IPS DF 6.9 (cell line): ENCODE results near the gene CNTNAP2.
"Not testable (repeated sequence)": the region's sequence is repeated elsewhere in the genome, so short reads cannot be mapped to it uniquely, and the experiment has no call there.

Source experiments
- DNase-seq: peaks from one replicate; pipeline ENCODE4 v3.0.0-alpha.2; 2013; ENCODE audit warnings: low read depth, low spot score
- H3K27ac ChIP-seq: one replicate; pipeline ENCODE4 v1.5.1; 2013; ENCODE audit warnings: low read length, control low read depth
- H3K27me3 ChIP-seq: 2 replicates; pipeline ENCODE4 v1.6.1; 2013; ENCODE audit warnings: mild to moderate bottlenecking, low read length; ENCODE audit not compliant: control insufficient read depth, insufficient read depth
- H3K36me3 ChIP-seq: 2 replicates; pipeline ENCODE4 v1.6.1; 2013; ENCODE audit warnings: low read length; ENCODE audit not compliant: control insufficient read depth, insufficient read depth
- H3K4me1 ChIP-seq: 2 replicates; pipeline ENCODE4 v1.6.1; 2013; ENCODE audit warnings: low read length; ENCODE audit not compliant: control insufficient read depth, insufficient read depth
- H3K4me3 ChIP-seq: 2 replicates; pipeline ENCODE4 v1.5.1; 2013; ENCODE audit warnings: mild to moderate bottlenecking, low read length
- H3K9me3 ChIP-seq: 2 replicates; pipeline ENCODE4 v1.6.1; 2013; ENCODE audit warnings: low read length, inconsistent platforms; ENCODE audit not compliant: control insufficient read depth, insufficient read depth
- WGBS: extraction: QIAGEN DNeasy Blood & Tissue Kit; methylation state at CpG from one replicate; pipeline ENCODE4 v1.1.7; 2013; ENCODE audit warnings: mixed read lengths, missing lambda C conversion rate; ENCODE audit not compliant: insufficient read length, insufficient coverage; 5-methylcytosine and 5-hydroxymethylcytosine counted together

Gene CNTNAP2

DNA sequence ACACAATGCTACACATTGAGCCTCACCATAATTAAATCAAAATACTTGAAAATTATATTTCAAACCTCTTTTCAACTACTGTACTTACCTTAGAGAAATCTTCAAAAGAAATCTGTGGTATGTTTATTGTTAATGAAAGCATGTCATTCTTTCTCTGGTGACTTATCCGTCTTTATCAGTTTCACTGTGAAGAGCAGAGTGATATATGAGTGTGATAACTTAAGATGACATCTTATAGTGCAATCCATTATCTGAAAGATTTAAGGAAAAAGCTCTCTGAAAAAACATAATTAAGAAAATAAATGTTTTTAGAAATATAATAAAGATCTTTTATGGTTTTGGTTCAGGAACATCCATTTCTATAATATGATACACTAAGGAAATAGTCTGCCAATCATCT, 1562.3 kb downstream of the CNTNAP2 start:
- no peaks in the 10 kb centered on the region for H3K36me3 ChIP-seq
- H3K9me3 ChIP-seq = no peaks in the 10 kb centered on the region
- no peaks in the 10 kb centered on the region for H3K27me3 ChIP-seq
- H3K27ac ChIP-seq = no peak overlapping the region
- H3K4me1 ChIP-seq = no peaks in the 10 kb centered on the region
- no CpG with 5 or more reads among the region's 1 CpG for WGBS
- no peak overlapping the region for H3K4me3 ChIP-seq
- DNase-seq = no peak

DNA sequence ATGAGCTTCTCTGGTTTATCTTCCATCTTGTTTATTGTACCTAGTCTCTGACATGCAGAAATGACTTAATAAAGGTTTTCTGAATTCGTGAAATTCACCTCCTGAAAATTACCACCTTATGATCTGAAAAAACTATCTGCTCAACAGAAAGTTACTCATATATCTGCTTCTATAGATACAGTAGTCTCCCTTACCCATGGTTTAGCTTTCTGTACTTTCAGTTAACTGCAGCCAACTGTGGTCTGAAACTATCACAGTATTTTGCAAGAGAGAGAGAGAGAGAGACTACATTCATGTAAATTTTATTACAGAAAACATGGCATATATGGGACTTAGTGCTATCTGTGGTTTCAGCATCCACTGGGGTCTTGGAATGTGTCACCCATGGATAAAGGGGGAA, 1564.9 kb downstream of the CNTNAP2 start:
- no peak overlapping the region for H3K4me3 ChIP-seq
- no peaks in the 10 kb centered on the region for H3K27me3 ChIP-seq
- no peak for DNase-seq
- H3K27ac ChIP-seq = no peak overlapping the region
- H3K4me1 ChIP-seq = no peaks in the 10 kb centered on the region
- H3K9me3 ChIP-seq = no peaks in the 10 kb centered on the region
- no peaks in the 10 kb centered on the region for H3K36me3 ChIP-seq
- no CpG with 5 or more reads among the region's 1 CpG for WGBS

DNA sequence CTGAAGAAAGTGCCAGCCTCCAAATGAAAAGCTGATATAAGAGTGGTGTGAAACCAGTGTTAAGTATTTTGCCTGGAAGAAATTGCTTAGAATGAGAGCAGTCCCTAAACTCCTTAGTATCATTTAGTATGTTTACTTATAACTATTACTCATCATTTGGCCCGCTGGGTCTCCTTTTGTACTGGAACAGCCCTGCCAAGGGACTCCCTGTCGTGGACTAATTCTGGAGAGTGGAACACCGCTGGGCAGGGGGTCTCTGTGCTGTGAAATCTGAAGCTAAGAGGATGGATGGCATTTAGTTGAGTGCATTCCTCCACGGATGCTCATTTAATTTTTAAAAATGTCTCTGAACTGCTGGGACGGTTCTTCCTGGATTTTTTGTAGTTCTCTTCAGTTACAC, 1584.1 kb downstream of the CNTNAP2 start:
- no peaks in the 10 kb centered on the region for H3K9me3 ChIP-seq
- DNase-seq = no peak
- H3K4me1 ChIP-seq = no peaks in the 10 kb centered on the region
- H3K4me3 ChIP-seq = no peak overlapping the region
- H3K27ac ChIP-seq = no peak overlapping the region
- no peaks in the 10 kb centered on the region for H3K36me3 ChIP-seq
- no CpG with 5 or more reads among the region's 5 CpGs for WGBS
- H3K27me3 ChIP-seq = no peaks in the 10 kb centered on the region

DNA sequence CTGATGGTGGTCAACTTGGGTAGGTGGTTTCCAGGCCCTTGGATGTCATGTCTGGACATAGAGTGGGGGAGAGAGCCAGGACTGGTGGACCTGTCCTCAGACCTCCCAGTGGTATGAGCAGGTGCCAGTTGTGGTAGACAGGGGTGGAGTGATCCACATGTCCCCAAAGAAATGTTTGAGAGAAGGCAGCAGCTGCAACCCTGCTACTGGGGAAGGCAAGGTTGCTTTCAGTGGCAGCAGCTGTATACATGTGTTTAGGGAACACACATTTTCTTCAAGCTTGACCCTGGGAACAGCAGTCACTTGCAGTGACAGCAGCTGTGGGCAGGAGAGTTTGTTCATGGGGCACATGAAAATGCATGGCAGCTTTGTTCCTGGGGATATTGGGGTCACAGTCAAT, 1591.3 kb downstream of the CNTNAP2 start:
- Histone ChIP-seq H3K36me3 (no peaks in the 10 kb centered on the region), H3K27ac (no peak overlapping the region), H3K9me3 (no peaks in the 10 kb centered on the region), H3K4me3 (no peak overlapping the region), H3K4me1 (no peaks in the 10 kb centered on the region), H3K27me3 (no peaks in the 10 kb centered on the region)
- no peak for DNase-seq

DNA sequence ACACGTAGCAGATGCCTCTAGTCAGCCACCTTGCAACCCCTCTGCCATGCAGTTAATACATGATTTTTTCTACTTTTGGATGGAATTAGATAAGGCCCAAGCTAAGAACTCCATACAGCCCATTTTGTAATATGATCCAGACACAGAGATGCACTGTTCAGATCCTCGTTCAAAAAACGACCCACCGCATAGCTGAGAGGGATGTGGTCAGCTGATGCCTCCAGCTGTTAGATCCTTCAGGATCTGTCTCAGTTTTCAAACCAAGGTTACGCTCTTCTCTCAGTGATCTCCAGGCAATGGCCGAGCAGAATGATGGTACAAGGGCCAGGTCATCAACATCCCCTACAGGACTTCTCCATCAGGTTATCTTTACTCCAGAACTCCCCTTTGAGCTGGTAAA, 1592.3 kb downstream of the CNTNAP2 start:
- no peak overlapping the region for H3K27ac ChIP-seq
- no peaks in the 10 kb centered on the region for H3K4me1 ChIP-seq
- DNase-seq = no peak
- H3K4me3 ChIP-seq = no peak overlapping the region
- H3K9me3 ChIP-seq = no peaks in the 10 kb centered on the region
- no CpG with 5 or more reads among the region's 6 CpGs for WGBS
- H3K36me3 ChIP-seq = no peaks in the 10 kb centered on the region
- H3K27me3 ChIP-seq = no peaks in the 10 kb centered on the region

DNA sequence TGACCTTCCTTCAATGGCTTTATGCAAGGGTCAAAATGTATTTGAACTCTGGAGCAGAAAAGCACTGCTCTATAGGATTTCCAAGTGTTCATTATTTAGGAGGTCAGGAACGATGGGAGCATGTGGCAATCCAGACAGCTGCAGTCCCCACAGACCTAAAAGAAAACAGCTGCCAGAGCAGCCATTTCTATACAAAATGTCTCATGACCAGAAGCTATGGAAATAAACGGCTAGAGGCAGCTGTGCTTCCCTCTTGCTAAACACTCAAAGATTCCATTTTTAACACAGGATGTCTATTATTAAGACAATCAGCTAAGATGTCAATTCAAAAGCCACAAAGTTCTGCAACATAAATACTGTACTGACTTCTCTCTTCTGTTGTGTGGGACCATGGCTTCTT, 1594.8 kb downstream of the CNTNAP2 start:
- no peak for DNase-seq
- no peak overlapping the region for H3K27ac ChIP-seq
- no CpG with 5 or more reads among the region's 2 CpGs for WGBS

DNA sequence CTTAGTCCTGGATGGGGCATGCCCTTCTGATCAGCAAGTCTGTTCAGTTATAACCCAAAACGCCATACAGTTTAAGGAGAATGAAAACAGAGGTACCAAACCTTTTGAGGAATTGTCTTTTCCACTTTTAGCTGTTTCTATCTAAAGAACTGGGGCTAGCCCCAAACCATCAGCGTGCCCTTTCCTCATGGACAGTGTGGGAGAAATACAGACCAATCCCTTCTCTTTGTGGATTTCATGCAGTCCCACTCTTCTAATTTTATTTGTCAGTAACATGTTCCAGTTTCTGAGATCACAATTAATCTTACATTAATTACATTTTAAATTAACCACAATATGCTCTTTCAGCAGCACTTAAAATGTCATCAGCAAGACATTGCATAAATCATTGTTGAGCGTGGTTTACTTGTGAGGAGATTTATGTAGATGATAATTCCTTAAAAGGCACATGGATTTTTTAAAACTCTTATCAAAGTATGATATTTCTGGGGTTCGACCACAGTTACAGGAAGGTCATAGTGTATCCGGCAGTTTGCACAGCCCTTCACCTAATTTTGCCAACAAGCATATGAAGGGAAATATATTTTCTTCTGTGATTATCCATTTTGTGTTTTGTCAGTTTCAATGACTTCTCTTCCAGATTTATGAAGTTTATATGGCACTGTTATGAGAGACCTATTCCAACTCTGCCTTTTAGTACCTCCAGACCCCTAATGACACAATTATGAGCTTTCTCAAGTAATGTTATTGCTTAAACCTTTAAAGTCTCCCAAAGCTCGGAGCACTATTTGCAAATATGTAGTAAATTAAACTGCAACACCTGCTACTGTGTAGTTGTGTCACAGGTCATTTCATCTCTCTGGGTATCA, 1605.6 kb downstream of the CNTNAP2 start:
- Histone ChIP-seq H3K4me3 (no peak overlapping the region), H3K27me3 (no peaks in the 10 kb centered on the region), H3K36me3 (no peaks in the 10 kb centered on the region), H3K27ac (no peak overlapping the region), H3K9me3 (no peaks in the 10 kb centered on the region), H3K4me1 (no peaks in the 10 kb centered on the region)
- WGBS = no CpG with 5 or more reads among the region's 6 CpGs
- DNase-seq = no peak

More for the DNA sequence above, 1594.8 kb downstream of the CNTNAP2 start:
- Histone ChIP-seq H3K36me3 (no peaks in the 10 kb centered on the region), H3K4me1 (no peaks in the 10 kb centered on the region), H3K4me3 (no peak overlapping the region), H3K27me3 (no peaks in the 10 kb centered on the region), H3K9me3 (no peaks in the 10 kb centered on the region)

DNA sequence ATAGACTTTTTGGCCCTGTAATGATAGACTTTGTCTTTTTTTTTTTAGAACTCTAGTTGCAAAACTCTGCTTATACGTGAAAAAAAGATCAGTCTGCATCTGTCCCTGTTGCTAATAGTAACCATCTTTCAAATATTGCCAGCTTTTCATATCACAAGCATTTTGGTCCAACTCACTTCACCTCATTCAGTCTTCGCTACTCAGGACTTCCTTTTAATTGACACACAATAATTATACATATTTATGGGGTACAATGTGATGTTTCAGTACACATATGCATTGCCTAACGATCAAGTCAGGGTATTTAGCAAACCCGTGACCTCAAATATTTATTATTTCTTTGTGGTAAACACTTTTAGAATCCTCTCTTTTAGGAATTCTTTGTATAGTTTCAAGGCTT, 1606.9 kb downstream of the CNTNAP2 start:
- no CpG with 5 or more reads among the region's 4 CpGs for WGBS
- DNase-seq = no peak
- H3K4me1 ChIP-seq = no peaks in the 10 kb centered on the region
- no peaks in the 10 kb centered on the region for H3K9me3 ChIP-seq
- no peak overlapping the region for H3K27ac ChIP-seq
- no peaks in the 10 kb centered on the region for H3K36me3 ChIP-seq
- no peak overlapping the region for H3K4me3 ChIP-seq
- H3K27me3 ChIP-seq = no peaks in the 10 kb centered on the region

DNA sequence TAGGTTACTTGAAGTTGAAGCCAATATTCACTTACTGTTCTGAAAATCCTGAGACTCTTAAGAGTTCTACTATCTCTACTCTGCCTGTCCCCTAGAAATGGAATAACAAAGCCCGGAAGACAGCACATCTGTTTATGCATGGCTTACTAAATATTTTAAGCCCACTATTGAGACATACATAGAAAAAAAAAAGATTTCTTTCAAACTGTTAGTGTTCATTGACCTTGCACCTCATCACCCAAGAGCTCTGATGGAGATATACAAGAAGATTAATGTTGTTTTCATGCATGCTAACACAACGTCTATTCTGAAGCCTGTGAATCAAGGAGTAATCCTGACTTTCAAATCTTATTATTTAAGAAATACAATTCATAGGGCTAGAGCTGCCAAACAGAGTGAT, 1614.7 kb downstream of the CNTNAP2 start:
- Histone ChIP-seq H3K4me3 (no peak overlapping the region), H3K36me3 (no peaks in the 10 kb centered on the region), H3K4me1 (no peaks in the 10 kb centered on the region), H3K27ac (no peak overlapping the region), H3K9me3 (no peaks in the 10 kb centered on the region), H3K27me3 (no peaks in the 10 kb centered on the region)
- no CpG with 5 or more reads among the region's 2 CpGs for WGBS
- no peak for DNase-seq

DNA sequence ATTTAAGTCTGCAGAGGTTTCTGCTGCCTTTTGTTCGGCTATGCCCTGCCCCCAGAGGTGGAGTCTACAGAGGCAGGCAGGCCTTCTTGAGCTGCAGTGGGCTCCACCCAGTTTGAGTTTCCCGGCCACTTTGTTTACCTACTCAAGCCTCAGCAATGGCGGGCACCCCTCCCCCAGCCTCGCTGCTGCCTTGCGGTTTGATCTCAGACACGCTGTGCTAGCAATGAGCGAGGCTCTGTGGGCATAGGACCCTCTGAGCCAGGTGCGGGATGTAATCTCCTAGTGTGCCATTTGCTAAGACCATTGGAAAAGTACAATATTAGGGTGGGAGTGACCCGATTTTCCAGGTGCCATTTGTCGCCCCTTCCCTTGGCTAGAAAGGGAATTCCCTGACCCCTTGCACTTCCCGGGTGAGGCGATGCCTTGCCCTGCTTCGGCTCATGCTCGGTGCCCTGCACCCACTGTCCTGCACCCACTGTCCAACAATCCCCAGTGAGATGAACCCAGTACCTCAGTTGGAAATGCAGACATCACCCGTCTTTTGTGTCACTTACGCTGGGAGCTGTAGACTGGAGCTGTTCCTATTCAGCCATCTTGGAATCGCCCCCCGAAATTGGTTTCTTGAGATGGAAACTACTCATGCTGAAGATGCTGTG, 1621.1 kb downstream of the CNTNAP2 start:
- H3K9me3 ChIP-seq, H3K4me1 ChIP-seq, H3K27me3 ChIP-seq, H3K4me3 ChIP-seq, H3K27ac ChIP-seq, H3K36me3 ChIP-seq, DNase-seq: not testable (repeated sequence)
- WGBS = no CpG with 5 or more reads among the region's 18 CpGs

DNA sequence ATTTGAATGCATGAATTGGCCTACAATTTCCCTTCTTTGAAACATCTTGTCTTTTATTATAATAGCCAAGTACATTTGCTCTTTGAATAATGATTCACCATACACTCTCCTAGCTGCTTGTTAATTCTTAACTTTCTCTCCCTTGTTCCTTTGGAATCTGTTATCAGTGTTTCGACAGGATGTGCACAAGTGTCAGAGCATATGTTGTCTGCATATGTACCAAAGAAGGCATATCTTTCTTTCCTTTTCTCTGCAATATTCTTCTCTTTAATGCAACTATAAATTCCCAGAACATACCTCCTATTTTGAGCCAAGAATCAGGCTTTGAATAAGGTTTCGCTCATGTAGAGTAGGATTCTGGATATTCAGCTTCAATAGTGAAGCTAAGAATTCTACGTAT, 1625.7 kb downstream of the CNTNAP2 start:
- Histone ChIP-seq H3K4me1 (no peaks in the 10 kb centered on the region), H3K4me3 (no peak overlapping the region), H3K36me3 (no peaks in the 10 kb centered on the region), H3K9me3 (no peaks in the 10 kb centered on the region), H3K27me3 (no peaks in the 10 kb centered on the region), H3K27ac (no peak overlapping the region)
- WGBS = no CpG with 5 or more reads among the region's 3 CpGs
- DNase-seq = no peak
